D721Med (cell line): ENCODE data around the gene DEAF1.

Experiments
- DNase-seq: peaks from one replicate; pipeline ENCODE4 v3.0.0; 2011; ENCODE audit warnings: low spot score; ENCODE audit not compliant: insufficient read length
- FAIRE-seq: peaks from 2 replicates; lab custom pipeline; 2011; peaks lifted over from hg19 to GRCh38; lab: Jason Lieb, UNC
- CTCF ChIP-seq: IDR thresholded peaks from 2 replicates; pipeline ENCODE4 v1.5.1; 2012; ENCODE audit warnings: mild to moderate bottlenecking, control low read depth; ENCODE audit not compliant: insufficient read depth; ENCODE audit errors: missing control alignments

The DEAF1 gene

GRCh38 chr11:706957-707816 is 12.2 kb upstream of the DEAF1 start:
- DNase-seq (no peak), FAIRE-seq (no peak)
- no peak for TF ChIP-seq CTCF

GRCh38 chr11:706439-706956 is 11.5 kb upstream of the DEAF1 start:
- TF ChIP-seq CTCF: no peak
- FAIRE-seq: no peak
- no peak for DNase-seq

GRCh38 chr11:705646-706438 is 10.8 kb upstream of the DEAF1 start, which contains the start of gene EPS8L2:
Gene EPS8L2, plus strand, starts transcription at chr11:706231. Its CDS starts 3,177 bp downstream, at chr11:709408.
- no peak for TF ChIP-seq CTCF
- no peak for FAIRE-seq
- no peak for DNase-seq

- no peak for DNase-seq
- FAIRE-seq: no peak
- TF ChIP-seq CTCF: no peak
Observed at GRCh38 chr11:704781-705645, 10.0 kb upstream of the DEAF1 start.

GRCh38 chr11:704228-704674 is 9.2 kb upstream of the DEAF1 start:
- no peak for DNase-seq
- FAIRE-seq: no peak
- no peak for TF ChIP-seq CTCF

- TF ChIP-seq CTCF: no peak
- DNase-seq (no peak), FAIRE-seq (no peak)
Observed at GRCh38 chr11:703506-703905, 8.5 kb upstream of the DEAF1 start.
